ENCODE data around the gene TSPAN33. TPM values are rescaled to one million over a fixed set of nuclear protein-coding genes. Genes with fewer than 3 reads are reported as not detected.
"Not testable (repeated sequence)": the region's sequence is repeated elsewhere in the genome, so short reads cannot be mapped to it uniquely, and the experiment has no call there.

Gene TSPAN33
- total and polyA plus RNA-seq, 2 experiments from 2014 or later: 0.76 TPM; not detected in 1

GRCh38 chr7:129169686-129170440 is 25.4 kb downstream of the TSPAN33 start:
- Histone ChIP-seq H3F3A (ENCODE audit: insufficient read depth) (no peaks in the 10 kb centered on the region), H2AFZ (peak overlapping the region; percentile 85), H3K4me3 (peak overlapping the region; percentile 69), H3K9me2 (ENCODE audit: insufficient read depth) (no peaks in the 10 kb centered on the region), H3K27me3 (replicated peaks; ENCODE audit: insufficient read depth) (0 out of 2 replicates have a peak, but pooled peaks cover 6% of the 10 kb centered on the region), H3K79me2 (ENCODE audit: insufficient read depth) (no peaks in the 10 kb centered on the region), H3K9me3 (ENCODE audit: low read depth) (no peaks in the 10 kb centered on the region), H3K27ac (no peak overlapping the region), H3K4me1 (ENCODE audit: insufficient read depth) (no peaks in the 10 kb centered on the region), H3K36me3 (ENCODE audit: low read depth) (no peaks in the 10 kb centered on the region), H3K9ac (peak overlapping the region; percentile 33), H3K4me2 (ENCODE audit: unreplicated experiment) (peak overlapping the region; percentile 56), H4K20me1 (ENCODE audit: insufficient read depth) (no peaks in the 10 kb centered on the region)
- no peak for TF ChIP-seq EZH2 (IDR thresholded peaks at IDR 0.05; ENCODE audit: insufficient read depth, poor library complexity, severe bottlenecking)
- no peak for TF ChIP-seq EZH2phosphoT487 (IDR thresholded peaks at IDR 0.05; ENCODE audit: insufficient read depth, low read depth)
- DNase-seq: no peak
- in situ Hi-C loops (cut with MboI): no loop called here
- 72 to 77% methylated on average over 16 of the region's 16 CpGs for WGBS, 2 experiments (ENCODE audit: low coverage in 1 of 2, low lambda C conversion rate in 2 of 2, missing lambda C conversion rate in 2 of 2)

DNA sequence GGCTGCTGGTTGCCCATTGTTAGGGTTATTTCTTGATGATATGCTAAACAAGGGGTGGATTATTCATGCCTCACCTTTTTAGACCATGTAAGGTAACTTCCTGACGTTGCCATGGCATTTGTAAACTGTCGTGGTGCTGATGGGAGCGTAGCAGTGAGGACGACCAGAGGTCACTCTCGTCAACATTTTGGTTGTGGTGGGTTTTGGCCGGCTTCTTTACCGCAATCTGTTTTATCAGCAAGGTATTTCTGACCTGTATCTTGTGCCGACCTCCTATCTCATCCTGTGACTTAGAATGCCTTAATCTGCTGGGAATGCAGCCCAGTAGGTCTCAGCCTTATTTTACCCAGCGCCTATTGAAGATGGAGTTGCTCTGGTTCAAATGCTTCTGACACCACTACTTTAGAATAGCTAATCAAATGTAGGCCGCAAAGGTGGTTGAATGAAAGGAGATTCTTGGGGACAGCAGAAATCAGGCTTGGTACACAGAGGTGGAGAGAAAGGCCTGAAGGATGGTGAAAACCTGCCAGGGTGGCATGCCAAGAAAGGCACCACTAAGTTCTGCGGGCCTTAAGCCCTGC is 26.0 kb downstream of the TSPAN33 start:
- Histone ChIP-seq H3K9me2 (ENCODE audit: insufficient read depth) (no peaks in the 10 kb centered on the region), H3K27me3 (replicated peaks; ENCODE audit: insufficient read depth) (0 out of 2 replicates have a peak, but pooled peaks cover 6% of the 10 kb centered on the region), H3K36me3 (ENCODE audit: low read depth) (no peaks in the 10 kb centered on the region), H3K9me3 (ENCODE audit: low read depth) (no peaks in the 10 kb centered on the region), H3K4me1 (ENCODE audit: insufficient read depth) (no peaks in the 10 kb centered on the region), H4K20me1 (ENCODE audit: insufficient read depth) (no peaks in the 10 kb centered on the region), H3K4me2 (ENCODE audit: unreplicated experiment) (no peak overlapping the region), H2AFZ (no peak overlapping the region), H3K4me3 (no peak overlapping the region), H3F3A (ENCODE audit: insufficient read depth) (no peaks in the 10 kb centered on the region), H3K9ac (no peak overlapping the region), H3K79me2 (ENCODE audit: insufficient read depth) (no peaks in the 10 kb centered on the region), H3K27ac (no peak overlapping the region)
- TF ChIP-seq EZH2phosphoT487 (IDR thresholded peaks at IDR 0.05; ENCODE audit: insufficient read depth, low read depth): no peak
- TF ChIP-seq EZH2 (IDR thresholded peaks at IDR 0.05; ENCODE audit: insufficient read depth, poor library complexity, severe bottlenecking): no peak
- in situ Hi-C loops (cut with MboI): no loop called here
- DNase-seq: no peak
- WGBS, 2 experiments (ENCODE audit: low coverage in 1 of 2, low lambda C conversion rate in 2 of 2, missing lambda C conversion rate in 2 of 2): 95% methylated on average over 11 of the region's 11 CpGs

- H3K9me2 ChIP-seq (ENCODE audit: insufficient read depth); H3K9me3 ChIP-seq (ENCODE audit: low read depth); H3K27ac ChIP-seq; H3K4me1 ChIP-seq (ENCODE audit: insufficient read depth); H2AFZ ChIP-seq; in situ Hi-C loops (cut with MboI); H3F3A ChIP-seq (ENCODE audit: insufficient read depth); DNase-seq; H3K9ac ChIP-seq; H3K4me2 ChIP-seq (ENCODE audit: unreplicated experiment); H3K4me3 ChIP-seq; H3K36me3 ChIP-seq (ENCODE audit: low read depth); H4K20me1 ChIP-seq (ENCODE audit: insufficient read depth); H3K79me2 ChIP-seq (ENCODE audit: insufficient read depth): not testable (repeated sequence)
- H3K27me3 ChIP-seq (replicated peaks; ENCODE audit: insufficient read depth): peaks cover 20% of the 10 kb centered on the region; the same call in 1 of the 2 replicates
- 85 to 90% methylated on average over 7 of the region's 7 CpGs for WGBS, 2 experiments (ENCODE audit: low coverage in 1 of 2, low lambda C conversion rate in 2 of 2, missing lambda C conversion rate in 2 of 2)
These were observed 29.4 kb downstream of the TSPAN33 start for GRCh38 chr7:129173861-129174260.

- Histone ChIP-seq H3K27me3 (replicated peaks; ENCODE audit: insufficient read depth) (peaks cover 39% of the 10 kb centered on the region), H3K9me3 (ENCODE audit: low read depth) (no peaks in the 10 kb centered on the region), H3K27ac (no peak overlapping the region), H3F3A (ENCODE audit: insufficient read depth) (no peaks in the 10 kb centered on the region), H2AFZ (no peak overlapping the region), H3K9ac (no peak overlapping the region), H4K20me1 (ENCODE audit: insufficient read depth) (no peaks in the 10 kb centered on the region), H3K4me2 (ENCODE audit: unreplicated experiment) (no peak overlapping the region), H3K9me2 (ENCODE audit: insufficient read depth) (no peaks in the 10 kb centered on the region), H3K79me2 (ENCODE audit: insufficient read depth) (no peaks in the 10 kb centered on the region), H3K4me1 (ENCODE audit: insufficient read depth) (no peaks in the 10 kb centered on the region), H3K4me3 (no peak overlapping the region), H3K36me3 (ENCODE audit: low read depth) (no peaks in the 10 kb centered on the region)
- WGBS, 2 experiments (ENCODE audit: low coverage in 1 of 2, low lambda C conversion rate in 2 of 2, missing lambda C conversion rate in 2 of 2): 53 to 60% methylated on average over 11 of the region's 11 CpGs
- DNase-seq: no peak
- in situ Hi-C loops (cut with MboI): no loop called here
- no peak for TF ChIP-seq EZH2 (IDR thresholded peaks at IDR 0.05; ENCODE audit: insufficient read depth, poor library complexity, severe bottlenecking)
- no peak for TF ChIP-seq EZH2phosphoT487 (IDR thresholded peaks at IDR 0.05; ENCODE audit: insufficient read depth, low read depth)
These were observed 32.6 kb downstream of the TSPAN33 start for GRCh38 chr7:129176916-129177710.

Measured in GM23248 (cell line).